SK-N-SH treated with all-trans-retinoic acid at 6 μM for 48 hours (cell line): ENCODE measurements around the gene ATP8A2.

ENCODE experiments used
- ESRRG ChIP-seq: fragments of 250-450 bp; sonication (Bioruptor Pico); IDR thresholded peaks from 2 replicates; pipeline ENCODE4 v1.6.1; 2021; ENCODE audit warnings: mild to moderate bottlenecking
- GLIS3 ChIP-seq: fragments of 250-450 bp; sonication (Bioruptor Pico); IDR thresholded peaks from 2 replicates; pipeline ENCODE4 v1.5.0; 2020; ENCODE audit warnings: mild to moderate bottlenecking, moderate library complexity
- PPARA ChIP-seq: fragments of 250-450 bp; sonication (Bioruptor Pico); IDR thresholded peaks from 2 replicates; pipeline ENCODE4 v1.5.0; 2020; ENCODE audit warnings: mild to moderate bottlenecking, borderline replicate concordance
- ZFP3 ChIP-seq: fragments of 250-450 bp; sonication (Bioruptor Pico); IDR thresholded peaks from 2 replicates; pipeline ENCODE4 v1.5.0; 2020; ENCODE audit warnings: mild to moderate bottlenecking, moderate library complexity
- TF ChIP-seq, protein P1 (sequence below): fragments of 250-450 bp; sonication (Bioruptor Pico); IDR thresholded peaks from 2 replicates; pipeline ENCODE4 v1.8.0; 2020; ENCODE audit warnings: mild to moderate bottlenecking, moderate library complexity, borderline replicate concordance
- TF ChIP-seq, protein P2 (sequence below): fragments of 250-450 bp; sonication (Bioruptor Pico); IDR thresholded peaks from 2 replicates; pipeline ENCODE4 v1.8.0; 2021; ENCODE audit warnings: low read depth, mild to moderate bottlenecking, moderate library complexity, borderline replicate concordance

DNA sequence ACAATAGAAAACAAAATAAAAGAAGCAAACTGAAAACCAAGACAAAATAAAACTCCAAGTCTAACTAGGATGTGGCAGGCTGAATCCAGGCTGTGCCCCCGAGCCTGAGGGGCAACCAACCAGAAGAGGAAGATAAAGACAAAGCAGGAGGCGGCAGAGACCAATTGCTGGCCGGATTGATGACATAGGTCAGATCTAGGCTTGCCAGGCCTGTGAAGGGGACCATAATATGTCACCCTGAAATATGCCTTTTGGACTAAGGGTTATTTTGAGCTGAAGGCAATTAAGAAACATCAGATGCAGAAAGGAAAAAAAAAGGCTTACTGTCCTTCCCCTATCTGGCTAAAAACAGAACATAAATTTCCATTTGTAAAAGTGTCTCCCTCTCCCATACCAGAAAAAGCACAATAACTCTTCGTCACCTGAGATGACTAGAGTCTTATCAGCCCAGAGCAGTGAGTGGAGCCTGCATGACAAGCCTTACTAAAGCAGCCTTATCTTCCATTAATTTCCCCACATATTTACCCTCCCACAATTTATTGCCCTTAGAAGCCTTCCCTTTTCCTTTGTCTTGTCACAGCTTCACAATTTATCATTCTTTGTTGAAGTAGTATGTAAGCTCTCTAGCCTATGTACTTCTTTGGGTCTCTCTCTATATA lies 22.8 kb downstream of the ATP8A2 start:
- TF ChIP-seq ZFP3 (CRISPR knock-in tag) (no peak), PPARA (no peak), ESRRG (CRISPR knock-in tag) (no peak), GLIS3 (no peak)
- TF ChIP-seq, protein P1, sequence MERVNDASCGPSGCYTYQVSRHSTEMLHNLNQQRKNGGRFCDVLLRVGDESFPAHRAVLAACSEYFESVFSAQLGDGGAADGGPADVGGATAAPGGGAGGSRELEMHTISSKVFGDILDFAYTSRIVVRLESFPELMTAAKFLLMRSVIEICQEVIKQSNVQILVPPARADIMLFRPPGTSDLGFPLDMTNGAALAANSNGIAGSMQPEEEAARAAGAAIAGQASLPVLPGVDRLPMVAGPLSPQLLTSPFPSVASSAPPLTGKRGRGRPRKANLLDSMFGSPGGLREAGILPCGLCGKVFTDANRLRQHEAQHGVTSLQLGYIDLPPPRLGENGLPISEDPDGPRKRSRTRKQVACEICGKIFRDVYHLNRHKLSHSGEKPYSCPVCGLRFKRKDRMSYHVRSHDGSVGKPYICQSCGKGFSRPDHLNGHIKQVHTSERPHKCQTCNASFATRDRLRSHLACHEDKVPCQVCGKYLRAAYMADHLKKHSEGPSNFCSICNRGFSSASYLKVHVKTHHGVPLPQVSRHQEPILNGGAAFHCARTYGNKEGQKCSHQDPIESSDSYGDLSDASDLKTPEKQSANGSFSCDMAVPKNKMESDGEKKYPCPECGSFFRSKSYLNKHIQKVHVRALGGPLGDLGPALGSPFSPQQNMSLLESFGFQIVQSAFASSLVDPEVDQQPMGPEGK (CRISPR knock-in tag): no peak
- TF ChIP-seq, protein P2, sequence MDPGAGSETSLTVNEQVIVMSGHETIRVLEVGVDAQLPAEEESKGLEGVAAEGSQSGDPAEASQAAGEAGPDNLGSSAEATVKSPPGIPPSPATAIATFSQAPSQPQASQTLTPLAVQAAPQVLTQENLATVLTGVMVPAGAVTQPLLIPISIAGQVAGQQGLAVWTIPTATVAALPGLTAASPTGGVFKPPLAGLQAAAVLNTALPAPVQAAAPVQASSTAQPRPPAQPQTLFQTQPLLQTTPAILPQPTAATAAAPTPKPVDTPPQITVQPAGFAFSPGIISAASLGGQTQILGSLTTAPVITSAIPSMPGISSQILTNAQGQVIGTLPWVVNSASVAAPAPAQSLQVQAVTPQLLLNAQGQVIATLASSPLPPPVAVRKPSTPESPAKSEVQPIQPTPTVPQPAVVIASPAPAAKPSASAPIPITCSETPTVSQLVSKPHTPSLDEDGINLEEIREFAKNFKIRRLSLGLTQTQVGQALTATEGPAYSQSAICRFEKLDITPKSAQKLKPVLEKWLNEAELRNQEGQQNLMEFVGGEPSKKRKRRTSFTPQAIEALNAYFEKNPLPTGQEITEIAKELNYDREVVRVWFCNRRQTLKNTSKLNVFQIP (CRISPR knock-in tag): no peak
